GM12801 (cell line): ENCODE results near the gene ZIC5.

ENCODE experiments used
- CTCF ChIP-seq: IDR thresholded peaks from one replicate; pipeline ENCODE4 v1.5.1; 2011; ENCODE audit warnings: control low read depth; ENCODE audit not compliant: insufficient read length; ENCODE audit errors: extremely low read depth

The ZIC5 gene

GRCh38 chr13:99980824-99981734 lies 9.5 kb upstream of the ZIC5 start:
- TF ChIP-seq CTCF = no peak

- no peak for TF ChIP-seq CTCF
Observed at GRCh38 chr13:99980201-99980823, 8.7 kb upstream of the ZIC5 start.

- no peak for TF ChIP-seq CTCF
Observed at GRCh38 chr13:99979453-99980200, 8.1 kb upstream of the ZIC5 start.

- TF ChIP-seq CTCF = no peak
Observed at GRCh38 chr13:99978799-99979452, 7.4 kb upstream of the ZIC5 start.

GRCh38 chr13:99977912-99978798 lies 6.6 kb upstream of the ZIC5 start:
- TF ChIP-seq CTCF = no peak

DNA sequence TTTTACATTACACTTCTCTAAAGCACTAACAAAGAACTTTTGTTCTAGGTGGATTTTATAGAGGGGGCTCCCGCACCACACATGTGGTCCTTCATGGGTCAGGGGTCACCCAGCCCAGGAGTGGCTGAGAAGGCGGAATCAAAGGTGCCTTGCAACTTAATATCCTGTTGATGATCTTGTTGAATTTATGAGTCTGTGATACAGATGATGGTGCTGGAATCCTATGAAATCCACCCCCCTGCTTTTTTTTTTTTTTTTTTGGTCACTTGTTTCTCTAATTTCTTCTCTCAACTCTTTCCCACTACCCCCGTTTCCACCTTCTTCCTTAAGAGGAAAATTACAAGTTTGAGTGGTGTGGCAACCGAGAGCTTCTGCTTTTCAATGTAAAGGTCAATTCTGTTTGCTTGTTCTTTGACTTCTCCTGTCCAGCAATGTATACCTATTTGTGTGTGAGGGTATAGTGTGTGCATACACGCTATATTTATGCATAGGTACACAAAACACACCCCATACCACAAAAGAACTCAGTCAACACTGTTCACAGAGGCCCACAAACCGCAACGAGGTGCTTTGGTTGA lies 5.9 kb upstream of the ZIC5 start:
- no peak for TF ChIP-seq CTCF
